Astrocyte (in vitro differentiated cells and primary cell): ENCODE measurements around the gene ING3. TPM values are rescaled to one million over a fixed set of nuclear protein-coding genes. Genes with fewer than 3 reads are reported as not detected.

ENCODE experiments used
- DNase-seq: peaks from one replicate; pipeline ENCODE4 v3.0.0-alpha.2; 2010; ENCODE audit warnings: low read depth
- FAIRE-seq: peaks from 2 replicates; lab custom pipeline; 2011; peaks lifted over from hg19 to GRCh38; lab: Jason Lieb, UNC
- H2AFZ ChIP-seq: 2 replicates; pipeline ENCODE4 v1.6.0; 2012; ENCODE audit warnings: low read depth, low read length, inconsistent platforms
- H3K27ac ChIP-seq: 2 replicates; pipeline ENCODE4 v1.5.1; 2011; ENCODE audit warnings: low read depth, low read length, inconsistent platforms
- H3K27me3 ChIP-seq: 2 replicates; pipeline ENCODE4 v1.6.0; 2011; ENCODE audit warnings: low read length, inconsistent platforms; ENCODE audit not compliant: insufficient read depth
- H3K36me3 ChIP-seq: 2 replicates; pipeline ENCODE4 v1.5.1; 2011; ENCODE audit warnings: low read length, inconsistent platforms; ENCODE audit not compliant: insufficient read depth
- H3K4me1 ChIP-seq: 2 replicates; pipeline ENCODE4 v1.5.1; 2011; ENCODE audit warnings: low read length, inconsistent platforms; ENCODE audit not compliant: insufficient read depth
- H3K4me2 ChIP-seq: 2 replicates; pipeline ENCODE4 v1.6.0; 2012; ENCODE audit warnings: low read length, inconsistent platforms
- H3K4me3 ChIP-seq: 2 replicates; pipeline ENCODE4 v1.5.1; 2011; ENCODE audit warnings: low read depth, mild to moderate bottlenecking, low read length, inconsistent platforms; ENCODE audit not compliant: insufficient read depth
- H3K79me2 ChIP-seq: 2 replicates; pipeline ENCODE4 v1.6.0; 2012; ENCODE audit warnings: mild to moderate bottlenecking, low read length, inconsistent platforms; ENCODE audit not compliant: insufficient read depth
- H3K9ac ChIP-seq: 2 replicates; pipeline ENCODE4 v1.6.0; 2012; ENCODE audit warnings: mild to moderate bottlenecking, low read length, inconsistent platforms
- H3K9me3 ChIP-seq: 2 replicates; pipeline ENCODE4 v1.5.1; 2012; ENCODE audit warnings: low read depth, mild to moderate bottlenecking, low read length, inconsistent platforms; ENCODE audit not compliant: insufficient read depth
- H4K20me1 ChIP-seq: 2 replicates; pipeline ENCODE4 v1.6.0; 2012; ENCODE audit warnings: low read length, inconsistent platforms; ENCODE audit not compliant: insufficient read depth
- H3K27ac Mint-ChIP-seq: one replicate; pipeline ENCODE4 v1.8.0; 2021; ENCODE audit warnings: mild to moderate bottlenecking, mixed read lengths; ENCODE audit not compliant: unreplicated experiment
- H3K27me3 Mint-ChIP-seq: one replicate; pipeline ENCODE4 v1.8.0; 2021; ENCODE audit warnings: low read depth, mixed read lengths; ENCODE audit not compliant: unreplicated experiment
- H3K36me3 Mint-ChIP-seq: one replicate; pipeline ENCODE4 v1.8.0; 2021; ENCODE audit warnings: low read depth, mixed read lengths; ENCODE audit not compliant: unreplicated experiment
- H3K4me1 Mint-ChIP-seq: one replicate; pipeline ENCODE4 v1.8.0; 2021; ENCODE audit warnings: low read depth, mixed read lengths; ENCODE audit not compliant: unreplicated experiment
- H3K4me3 Mint-ChIP-seq: one replicate; pipeline ENCODE4 v1.8.0; 2021; ENCODE audit warnings: mild to moderate bottlenecking, moderate library complexity, mixed read lengths; ENCODE audit not compliant: unreplicated experiment
- H3K9me3 Mint-ChIP-seq: one replicate; pipeline ENCODE4 v1.8.0; 2021; ENCODE audit warnings: mild to moderate bottlenecking, mixed read lengths; ENCODE audit not compliant: unreplicated experiment
- EZH2 ChIP-seq: IDR thresholded peaks from 2 replicates; pipeline ENCODE4 v1.6.1; 2012; ENCODE audit warnings: mild to moderate bottlenecking, low read length, inconsistent platforms; ENCODE audit not compliant: insufficient read depth
- total RNA-seq: library from RNA; stranded (reverse); gene quantifications from 2 replicates; pipeline ENCODE4 v1.2.1, GENCODE V29; 2021
- TF ChIP-seq, protein P1 (sequence below): IDR thresholded peaks from 2 replicates; pipeline ENCODE4 v1.5.1; 2011; ENCODE audit warnings: low read depth, mild to moderate bottlenecking, inconsistent platforms, low read length, moderate library complexity; ENCODE audit not compliant: insufficient read depth

ING3 gene
- total RNA-seq, 1 donor from 2014 or later, result 8.6 TPM

DNA sequence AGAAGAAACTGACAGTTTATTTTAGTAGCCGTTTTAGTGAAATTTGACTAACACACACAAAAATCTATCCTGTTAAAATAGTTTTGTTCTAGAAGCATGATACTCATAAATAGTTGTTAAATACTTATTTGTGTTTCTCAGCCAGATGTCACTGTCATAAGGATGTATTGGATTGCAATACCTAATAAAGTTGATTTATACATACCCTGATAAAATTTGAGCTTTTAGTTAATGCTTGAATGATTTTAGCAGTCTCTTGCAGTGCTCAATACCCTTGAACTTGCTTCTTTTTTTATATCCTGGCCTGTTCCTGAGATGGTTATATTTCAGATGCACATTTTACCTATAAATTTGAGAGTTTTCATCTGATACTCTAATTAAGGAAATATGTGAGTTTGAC, 10.1 kb downstream of the ING3 start:
- no peak overlapping the region for H3K4me2 ChIP-seq
- Mint-ChIP-seq H3K4me1 (no peaks in the 10 kb centered on the region), H3K27me3 (no peaks in the 10 kb centered on the region), H3K27ac (no peak overlapping the region), H3K9me3 (no peaks in the 10 kb centered on the region), H3K36me3 (no peaks in the 10 kb centered on the region), H3K4me3 (no peak overlapping the region)
- no peak overlapping the region for H3K9ac ChIP-seq
- H3K9me3 ChIP-seq, result no peaks in the 10 kb centered on the region
- H3K36me3 ChIP-seq, result peaks cover under 1% of the 10 kb centered on the region
- H3K27ac ChIP-seq, result no peak overlapping the region
- H3K4me3 ChIP-seq, result no peak overlapping the region
- H3K27me3 ChIP-seq, result no peaks in the 10 kb centered on the region
- peaks cover 4% of the 10 kb centered on the region for H3K79me2 ChIP-seq
- FAIRE-seq, result no peak
- H2AFZ ChIP-seq, result no peak overlapping the region
- H4K20me1 ChIP-seq, result no peaks in the 10 kb centered on the region
- no peaks in the 10 kb centered on the region for H3K4me1 ChIP-seq
- DNase-seq, result no peak
- no peak for TF ChIP-seq EZH2
- TF ChIP-seq, protein P1, sequence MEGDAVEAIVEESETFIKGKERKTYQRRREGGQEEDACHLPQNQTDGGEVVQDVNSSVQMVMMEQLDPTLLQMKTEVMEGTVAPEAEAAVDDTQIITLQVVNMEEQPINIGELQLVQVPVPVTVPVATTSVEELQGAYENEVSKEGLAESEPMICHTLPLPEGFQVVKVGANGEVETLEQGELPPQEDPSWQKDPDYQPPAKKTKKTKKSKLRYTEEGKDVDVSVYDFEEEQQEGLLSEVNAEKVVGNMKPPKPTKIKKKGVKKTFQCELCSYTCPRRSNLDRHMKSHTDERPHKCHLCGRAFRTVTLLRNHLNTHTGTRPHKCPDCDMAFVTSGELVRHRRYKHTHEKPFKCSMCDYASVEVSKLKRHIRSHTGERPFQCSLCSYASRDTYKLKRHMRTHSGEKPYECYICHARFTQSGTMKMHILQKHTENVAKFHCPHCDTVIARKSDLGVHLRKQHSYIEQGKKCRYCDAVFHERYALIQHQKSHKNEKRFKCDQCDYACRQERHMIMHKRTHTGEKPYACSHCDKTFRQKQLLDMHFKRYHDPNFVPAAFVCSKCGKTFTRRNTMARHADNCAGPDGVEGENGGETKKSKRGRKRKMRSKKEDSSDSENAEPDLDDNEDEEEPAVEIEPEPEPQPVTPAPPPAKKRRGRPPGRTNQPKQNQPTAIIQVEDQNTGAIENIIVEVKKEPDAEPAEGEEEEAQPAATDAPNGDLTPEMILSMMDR, result no peak

DNA sequence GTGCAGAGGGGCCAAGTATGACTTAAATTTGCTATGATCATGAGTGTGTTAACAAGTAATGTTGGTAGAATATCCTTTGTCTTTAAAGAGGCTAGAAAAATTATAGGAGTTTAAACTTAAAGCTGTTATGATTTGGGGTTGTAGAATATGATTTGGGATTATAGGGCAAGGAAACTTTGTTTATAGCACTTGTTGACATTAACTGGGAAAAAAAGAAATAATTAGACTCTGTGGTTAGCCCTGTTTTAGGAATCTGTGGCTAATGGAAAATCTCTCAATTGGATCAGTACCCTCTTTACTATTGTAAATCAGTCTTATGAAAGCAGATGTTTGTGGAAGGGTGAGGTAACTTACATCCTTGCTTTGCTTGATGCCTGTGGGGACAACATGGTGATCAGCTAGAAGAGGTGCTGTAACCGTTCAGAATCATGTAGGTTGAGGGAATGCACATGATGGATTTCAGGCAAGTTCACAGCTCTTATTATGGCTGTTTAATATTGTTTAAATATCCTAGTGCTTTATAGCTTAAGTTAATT, 11.1 kb downstream of the ING3 start:
- no peaks in the 10 kb centered on the region for H3K9me3 Mint-ChIP-seq
- H3K9ac ChIP-seq, result no peak overlapping the region
- H3K36me3 ChIP-seq, result no peaks in the 10 kb centered on the region
- TF ChIP-seq, protein P1, result no peak
- no peak for TF ChIP-seq EZH2
- H3K4me1 Mint-ChIP-seq, result no peaks in the 10 kb centered on the region
- no peaks in the 10 kb centered on the region for H3K9me3 ChIP-seq
- H3K27me3 ChIP-seq, result no peaks in the 10 kb centered on the region
- H3K4me3 ChIP-seq, result no peak overlapping the region
- FAIRE-seq, result no peak
- H3K4me1 ChIP-seq, result no peaks in the 10 kb centered on the region
- H3K27ac ChIP-seq, result no peak overlapping the region
- H3K36me3 Mint-ChIP-seq, result no peaks in the 10 kb centered on the region
- H3K27ac Mint-ChIP-seq, result no peak overlapping the region
- H3K4me3 Mint-ChIP-seq, result no peak overlapping the region
- H3K79me2 ChIP-seq, result peaks cover 4% of the 10 kb centered on the region
- H3K27me3 Mint-ChIP-seq, result no peaks in the 10 kb centered on the region
- H4K20me1 ChIP-seq, result no peaks in the 10 kb centered on the region
- no peak overlapping the region for H2AFZ ChIP-seq
- DNase-seq, result no peak
- H3K4me2 ChIP-seq, result no peak overlapping the region

DNA sequence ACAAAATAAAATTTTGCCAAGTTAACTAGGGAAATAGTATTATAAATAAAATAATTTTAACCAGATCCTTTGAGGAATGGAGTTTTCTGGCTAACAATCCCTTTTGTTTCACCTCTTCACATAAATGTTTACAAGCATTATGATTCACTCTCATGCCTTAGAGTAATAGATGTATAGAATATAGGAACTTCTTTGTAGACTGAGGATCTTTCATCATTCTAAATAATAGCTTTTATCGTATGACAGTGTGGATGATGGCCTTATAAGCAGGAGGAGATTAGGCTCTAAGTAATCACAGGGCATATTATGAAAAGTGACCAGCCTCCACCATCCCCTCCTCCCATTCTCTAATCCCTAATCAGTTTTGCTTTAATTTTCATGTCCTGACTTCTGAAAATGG, 13.5 kb downstream of the ING3 start:
- TF ChIP-seq, protein P1, result no peak
- no peak for TF ChIP-seq EZH2
- no peaks in the 10 kb centered on the region for H3K9me3 ChIP-seq
- no peak for FAIRE-seq

More for the DNA sequence above, 13.5 kb downstream of the ING3 start:
- no peak overlapping the region for H3K9ac ChIP-seq
- H3K9me3 Mint-ChIP-seq, result no peaks in the 10 kb centered on the region
- no peak overlapping the region for H2AFZ ChIP-seq
- no peaks in the 10 kb centered on the region for H3K4me1 ChIP-seq
- H3K79me2 ChIP-seq, result peaks cover 4% of the 10 kb centered on the region
- H3K27ac ChIP-seq, result no peak overlapping the region
- H3K36me3 Mint-ChIP-seq, result no peaks in the 10 kb centered on the region
- H3K4me3 Mint-ChIP-seq, result no peak overlapping the region
- H3K4me3 ChIP-seq, result no peak overlapping the region
- H4K20me1 ChIP-seq, result no peaks in the 10 kb centered on the region
- H3K27ac Mint-ChIP-seq, result no peak overlapping the region
- H3K4me2 ChIP-seq, result no peak overlapping the region
- no peak for DNase-seq
- no peaks in the 10 kb centered on the region for H3K27me3 ChIP-seq
- no peaks in the 10 kb centered on the region for H3K4me1 Mint-ChIP-seq
- peaks cover 3% of the 10 kb centered on the region for H3K36me3 ChIP-seq
- no peaks in the 10 kb centered on the region for H3K27me3 Mint-ChIP-seq
